NCI-H1048 (cell line): Measurements from ENCODE around the gene ERGIC3.

Experiments used
- DNase-seq: peaks from one replicate; lab custom pipeline; 2025; lab: John Stamatoyannopoulos, UW

ERGIC3 gene

GRCh38 chr20:35561671-35562070 lies 19.8 kb downstream of the ERGIC3 start:
- no peak for DNase-seq

- no peak for DNase-seq
These were observed 20.7 kb downstream of the ERGIC3 start for GRCh38 chr20:35562541-35563110.

GRCh38 chr20:35563834-35564233 lies 22.0 kb downstream of the ERGIC3 start:
- no peak for DNase-seq

GRCh38 chr20:35564905-35565304 lies 23.0 kb downstream of the ERGIC3 start:
- no peak for DNase-seq

GRCh38 chr20:35568645-35569044 lies 26.8 kb downstream of the ERGIC3 start:
- DNase-seq = no peak

- DNase-seq = no peak
These were observed 29.7 kb downstream of the ERGIC3 start for GRCh38 chr20:35571555-35571954.

GRCh38 chr20:35572838-35573237 lies 31.0 kb downstream of the ERGIC3 start:
- DNase-seq = no peak

- DNase-seq = no peak
These were observed 34.1 kb downstream of the ERGIC3 start for GRCh38 chr20:35575958-35576357.

- no peak for DNase-seq
These were observed 34.9 kb downstream of the ERGIC3 start for GRCh38 chr20:35576816-35577215.

GRCh38 chr20:35578469-35578868 lies 36.6 kb downstream of the ERGIC3 start:
- DNase-seq = no peak

- DNase-seq = no peak
These were observed 37.3 kb downstream of the ERGIC3 start for GRCh38 chr20:35579196-35579595.

GRCh38 chr20:35582131-35582530 lies 40.3 kb downstream of the ERGIC3 start:
- DNase-seq = no peak

GRCh38 chr20:35582741-35583404 lies 41.0 kb downstream of the ERGIC3 start:
- DNase-seq = no peak

- DNase-seq = no peak
These were observed 42.0 kb downstream of the ERGIC3 start for GRCh38 chr20:35583636-35584560.

- no peak for DNase-seq
These were observed 45.0 kb downstream of the ERGIC3 start for GRCh38 chr20:35586751-35587425.

GRCh38 chr20:35587436-35587835 lies 45.6 kb downstream of the ERGIC3 start:
- no peak for DNase-seq

GRCh38 chr20:35588397-35588796 lies 46.5 kb downstream of the ERGIC3 start:
- no peak for DNase-seq

GRCh38 chr20:35592339-35592974 lies 50.6 kb downstream of the ERGIC3 start:
- DNase-seq = no peak

GRCh38 chr20:35595456-35595855 lies 53.6 kb downstream of the ERGIC3 start:
- DNase-seq = no peak

- no peak for DNase-seq
These were observed 54.0 kb downstream of the ERGIC3 start for GRCh38 chr20:35595901-35596300.

GRCh38 chr20:35597186-35597585 lies 55.3 kb downstream of the ERGIC3 start:
- DNase-seq = no peak

GRCh38 chr20:35598476-35598875 lies 56.6 kb downstream of the ERGIC3 start:
- no peak for DNase-seq
